HTERT RPE-1 (cell line): Measurements from ENCODE around the gene CFAP46.

Source experiments
- in situ Hi-C: fragments of 300-500 bp; cut with MboI; formaldehyde crosslinking; loops from 4 replicates; pipeline ENCODE4 v1.14.3; 2020; ENCODE audit warnings: low sequenced_read_pairs

CFAP46 gene

GRCh38 chr10:132758865-132759264 lies 183.5 kb downstream of the CFAP46 start:
- in situ Hi-C loops, result no loop called here
